ENCODE results near the gene SAYSD1. TPM values are rescaled to one million over a fixed set of nuclear protein-coding genes. Genes with fewer than 3 reads are reported as not detected.

The SAYSD1 gene
- total and polyA plus RNA-seq, 9 donors = 10.1 to 12.9 (median 11.5) TPM

DNA sequence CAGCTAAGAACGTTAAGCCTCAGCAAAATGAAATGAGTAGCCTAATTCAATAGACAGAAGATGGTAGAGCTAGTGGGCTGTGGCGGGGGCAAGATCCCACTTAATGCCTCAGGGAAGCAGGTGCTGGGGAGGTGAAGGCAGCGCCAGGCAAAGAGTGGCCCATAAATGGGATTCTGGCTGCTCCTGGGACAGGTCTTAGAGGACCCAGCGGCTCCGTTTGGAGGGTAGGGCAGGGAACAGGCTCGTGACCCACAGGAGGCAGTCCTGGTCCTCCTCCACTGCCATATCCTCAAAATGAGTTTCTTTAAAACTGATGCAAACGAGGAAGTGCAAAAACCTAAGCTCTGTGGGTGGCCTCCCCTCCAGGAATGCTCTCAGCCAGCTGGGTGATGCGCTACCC lies 32.7 kb downstream of the SAYSD1 start:
- Histone ChIP-seq H3K36me3 (ENCODE audit: control insufficient read depth, insufficient read depth, low read length) (no peaks in the 10 kb centered on the region), H3K27me3 (ENCODE audit: control insufficient read depth, insufficient read depth, low read length) (peaks cover 21% of the 10 kb centered on the region), H3K4me1 (ENCODE audit: control insufficient read depth, insufficient read depth, low read length) (peaks cover 3% of the 10 kb centered on the region), H3K4me3 (ENCODE audit: low read length) (no peak overlapping the region), H3K27ac (ENCODE audit: low read length) (no peak overlapping the region), H3K9me3 (replicated peaks; ENCODE audit: control insufficient read depth, low read depth, low read length) (no peaks in the 10 kb centered on the region)
- 65% methylated on average over 5 of the region's 8 CpGs for whole genome bisulfite sequencing (ENCODE audit: insufficient coverage)
- DNase-seq = no peak

DNA sequence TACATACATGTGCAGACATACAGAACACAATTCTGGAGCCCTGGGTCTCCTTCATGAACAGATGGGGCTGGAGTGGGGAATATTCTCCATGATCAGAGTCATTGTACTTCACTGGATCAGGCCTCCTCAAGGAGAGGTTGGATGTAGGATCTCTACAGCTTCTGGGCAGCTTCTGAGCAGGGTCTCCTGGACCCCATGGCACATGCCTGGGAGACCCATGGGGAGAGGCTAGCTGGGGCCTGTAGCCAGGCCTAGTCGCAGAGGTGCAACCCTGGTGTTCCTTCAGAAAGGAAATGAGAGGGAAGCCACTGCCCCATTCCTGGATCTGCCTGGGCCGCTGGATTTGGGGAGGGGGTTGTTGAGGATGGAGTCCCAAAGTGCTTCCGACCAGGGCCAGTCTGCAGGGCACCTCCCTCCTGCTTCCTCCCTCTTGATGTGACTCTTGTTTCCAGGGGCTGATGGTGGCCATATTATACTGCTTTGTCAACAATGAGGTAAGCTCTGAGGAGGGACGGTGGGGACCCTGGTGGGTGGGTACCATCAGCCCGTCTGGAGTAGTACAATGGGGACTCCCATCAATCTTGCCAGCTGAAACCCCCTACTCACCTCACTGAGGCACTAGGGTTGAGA lies 34.6 kb downstream of the SAYSD1 start:
- WGBS (ENCODE audit: insufficient coverage) = 71% methylated on average over 4 of the region's 5 CpGs
- Histone ChIP-seq H3K4me1 (ENCODE audit: control insufficient read depth, insufficient read depth, low read length) (no peaks in the 10 kb centered on the region), H3K27me3 (ENCODE audit: control insufficient read depth, insufficient read depth, low read length) (peaks cover 15% of the 10 kb centered on the region), H3K27ac (ENCODE audit: low read length) (no peak overlapping the region), H3K4me3 (ENCODE audit: low read length) (no peak overlapping the region), H3K9me3 (replicated peaks; ENCODE audit: control insufficient read depth, low read depth, low read length) (no peaks in the 10 kb centered on the region), H3K36me3 (ENCODE audit: control insufficient read depth, insufficient read depth, low read length) (no peaks in the 10 kb centered on the region)
- no peak for DNase-seq

GRCh38 chr6:39079197-39080125 lies 35.5 kb downstream of the SAYSD1 start:
- Histone ChIP-seq H3K4me3 (ENCODE audit: low read length) (no peak overlapping the region), H3K27ac (ENCODE audit: low read length) (no peak overlapping the region), H3K9me3 (replicated peaks; ENCODE audit: control insufficient read depth, low read depth, low read length) (no peaks in the 10 kb centered on the region), H3K4me1 (ENCODE audit: control insufficient read depth, insufficient read depth, low read length) (no peaks in the 10 kb centered on the region), H3K27me3 (ENCODE audit: control insufficient read depth, insufficient read depth, low read length) (peaks cover 8% of the 10 kb centered on the region), H3K36me3 (ENCODE audit: control insufficient read depth, insufficient read depth, low read length) (no peaks in the 10 kb centered on the region)
- 84% methylated on average over 6 of the region's 8 CpGs for WGBS (ENCODE audit: insufficient coverage)
- no peak for DNase-seq

- no peak for DNase-seq
- H3K27ac ChIP-seq (ENCODE audit: low read length) = no peak overlapping the region
- H3K9me3 ChIP-seq (replicated peaks; ENCODE audit: control insufficient read depth, low read depth, low read length) = no peaks in the 10 kb centered on the region
- no peak overlapping the region for H3K4me3 ChIP-seq (ENCODE audit: low read length)
- no peaks in the 10 kb centered on the region for H3K4me1 ChIP-seq (ENCODE audit: control insufficient read depth, insufficient read depth, low read length)
- WGBS (ENCODE audit: insufficient coverage) = 67% methylated on average over 1 of the region's 3 CpGs
- H3K27me3 ChIP-seq (ENCODE audit: control insufficient read depth, insufficient read depth, low read length) = peaks cover 8% of the 10 kb centered on the region
- H3K36me3 ChIP-seq (ENCODE audit: control insufficient read depth, insufficient read depth, low read length) = no peaks in the 10 kb centered on the region
Observed at GRCh38 chr6:39078695-39079094, 36.3 kb downstream of the SAYSD1 start.

DNA sequence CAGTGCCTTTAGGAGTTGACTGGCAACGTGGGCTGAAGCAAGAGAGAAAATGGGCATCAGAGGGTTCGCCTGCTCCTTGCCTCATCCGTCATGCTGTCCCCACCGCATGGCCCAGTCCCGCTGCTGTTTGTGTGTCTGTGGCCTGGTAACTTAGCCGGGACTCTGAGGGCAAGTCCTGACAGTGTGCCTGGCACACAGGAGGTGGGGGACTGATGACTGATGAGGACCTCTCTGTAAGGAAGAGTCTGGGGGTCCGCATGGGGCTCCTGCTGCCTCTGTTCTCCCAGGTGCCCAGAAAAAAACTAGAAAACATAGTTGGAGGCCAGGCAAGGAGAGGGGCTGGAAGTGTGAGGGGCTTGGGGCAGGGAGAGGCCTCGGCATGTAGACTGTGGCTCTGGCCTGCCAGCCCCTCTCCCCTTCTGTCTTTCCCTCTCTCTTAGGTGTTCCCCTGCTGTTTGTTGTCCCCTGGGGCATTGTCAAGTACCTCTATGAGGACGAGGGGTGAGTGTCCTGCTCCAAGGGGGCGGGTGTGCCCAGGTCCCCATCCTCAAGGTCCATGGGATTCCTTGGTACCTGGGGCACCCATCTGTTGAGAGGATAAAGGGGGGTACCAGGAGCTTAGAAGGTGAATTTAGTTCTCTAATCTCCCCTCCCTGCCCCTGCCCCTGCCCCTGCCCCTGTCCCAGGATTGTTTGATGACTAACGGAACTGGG lies 36.9 kb downstream of the SAYSD1 start:
- H3K36me3 ChIP-seq (ENCODE audit: control insufficient read depth, insufficient read depth, low read length) = no peaks in the 10 kb centered on the region
- H3K27ac ChIP-seq (ENCODE audit: low read length) = no peak overlapping the region
- WGBS (ENCODE audit: insufficient coverage) = 79% methylated on average over 7 of the region's 11 CpGs
- H3K27me3 ChIP-seq (ENCODE audit: control insufficient read depth, insufficient read depth, low read length) = peaks cover 5% of the 10 kb centered on the region
- H3K4me3 ChIP-seq (ENCODE audit: low read length) = no peak overlapping the region
- DNase-seq = no peak
- no peaks in the 10 kb centered on the region for H3K9me3 ChIP-seq (replicated peaks; ENCODE audit: control insufficient read depth, low read depth, low read length)
- no peaks in the 10 kb centered on the region for H3K4me1 ChIP-seq (ENCODE audit: control insufficient read depth, insufficient read depth, low read length)

DNA sequence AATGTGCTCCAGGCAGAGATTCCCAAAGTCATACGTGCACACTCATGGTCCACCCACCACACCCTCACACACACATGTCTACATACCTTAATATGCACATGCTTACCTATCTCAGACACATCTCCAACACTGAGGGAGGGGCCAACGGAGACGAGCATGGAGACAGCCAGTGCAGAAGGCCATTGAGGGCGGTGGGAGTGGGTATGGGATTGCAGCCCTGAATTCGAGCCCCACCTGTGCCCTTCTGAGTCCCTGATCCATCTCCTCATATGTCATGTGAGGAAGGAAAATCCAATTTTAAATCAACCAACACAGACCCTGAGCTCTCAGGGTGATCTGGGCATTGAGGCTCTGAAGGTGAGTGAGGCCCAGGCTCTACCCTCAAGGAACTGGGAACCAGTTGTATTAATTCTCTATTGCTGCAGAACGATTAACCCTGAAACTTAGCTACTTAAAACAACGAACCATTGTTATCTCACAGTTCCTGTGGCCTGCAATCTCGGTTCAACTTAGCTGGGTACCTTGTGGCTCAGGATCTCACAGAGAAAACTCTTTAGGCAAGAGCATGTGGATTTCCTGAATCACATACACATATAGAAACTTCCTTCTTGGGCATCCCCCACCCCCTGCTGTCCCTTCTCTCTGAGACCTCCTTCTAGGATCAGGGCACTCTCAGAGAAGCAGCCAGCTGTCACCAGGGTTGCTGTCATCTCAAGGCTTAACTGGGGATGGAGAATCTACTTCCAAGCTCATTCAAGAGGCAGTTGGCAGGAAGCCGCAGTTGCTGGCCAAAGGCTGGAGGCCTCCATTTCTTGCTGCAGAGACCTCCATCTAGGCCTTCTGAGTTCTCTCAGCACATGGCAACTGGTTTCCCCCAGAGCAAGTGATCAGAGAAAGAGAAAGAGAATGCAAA lies 38.1 kb downstream of the SAYSD1 start:
- H3K27ac ChIP-seq (ENCODE audit: low read length) = no peak overlapping the region
- no peak overlapping the region for H3K4me3 ChIP-seq (ENCODE audit: low read length)
- H3K27me3 ChIP-seq (ENCODE audit: control insufficient read depth, insufficient read depth, low read length) = peaks cover 3% of the 10 kb centered on the region
- H3K9me3 ChIP-seq (replicated peaks; ENCODE audit: control insufficient read depth, low read depth, low read length) = no peaks in the 10 kb centered on the region
- H3K4me1 ChIP-seq (ENCODE audit: control insufficient read depth, insufficient read depth, low read length) = no peaks in the 10 kb centered on the region
- no peak for DNase-seq
- no peaks in the 10 kb centered on the region for H3K36me3 ChIP-seq (ENCODE audit: control insufficient read depth, insufficient read depth, low read length)
- WGBS (ENCODE audit: insufficient coverage) = 77% methylated on average over 3 of the region's 9 CpGs

- Histone ChIP-seq H3K9me3 (replicated peaks; ENCODE audit: control insufficient read depth, low read depth, low read length) (no peaks in the 10 kb centered on the region), H3K27me3 (ENCODE audit: control insufficient read depth, insufficient read depth, low read length) (no peaks in the 10 kb centered on the region), H3K4me1 (ENCODE audit: control insufficient read depth, insufficient read depth, low read length) (no peaks in the 10 kb centered on the region), H3K27ac (ENCODE audit: low read length) (no peak overlapping the region), H3K36me3 (ENCODE audit: control insufficient read depth, insufficient read depth, low read length) (no peaks in the 10 kb centered on the region), H3K4me3 (ENCODE audit: low read length) (no peak overlapping the region)
- no peak for DNase-seq
- WGBS (ENCODE audit: insufficient coverage) = 77% methylated on average over 5 of the region's 11 CpGs
Observed at GRCh38 chr6:39075807-39076622, 39.0 kb downstream of the SAYSD1 start.

GRCh38 chr6:39075010-39075686 lies 39.8 kb downstream of the SAYSD1 start:
- WGBS (ENCODE audit: insufficient coverage) = 72% methylated on average over 2 of the region's 12 CpGs
- Histone ChIP-seq H3K4me1 (ENCODE audit: control insufficient read depth, insufficient read depth, low read length) (no peaks in the 10 kb centered on the region), H3K9me3 (replicated peaks; ENCODE audit: control insufficient read depth, low read depth, low read length) (no peaks in the 10 kb centered on the region), H3K27me3 (ENCODE audit: control insufficient read depth, insufficient read depth, low read length) (no peaks in the 10 kb centered on the region), H3K4me3 (ENCODE audit: low read length) (no peak overlapping the region), H3K27ac (ENCODE audit: low read length) (no peak overlapping the region), H3K36me3 (ENCODE audit: control insufficient read depth, insufficient read depth, low read length) (no peaks in the 10 kb centered on the region)
- no peak for DNase-seq

DNA sequence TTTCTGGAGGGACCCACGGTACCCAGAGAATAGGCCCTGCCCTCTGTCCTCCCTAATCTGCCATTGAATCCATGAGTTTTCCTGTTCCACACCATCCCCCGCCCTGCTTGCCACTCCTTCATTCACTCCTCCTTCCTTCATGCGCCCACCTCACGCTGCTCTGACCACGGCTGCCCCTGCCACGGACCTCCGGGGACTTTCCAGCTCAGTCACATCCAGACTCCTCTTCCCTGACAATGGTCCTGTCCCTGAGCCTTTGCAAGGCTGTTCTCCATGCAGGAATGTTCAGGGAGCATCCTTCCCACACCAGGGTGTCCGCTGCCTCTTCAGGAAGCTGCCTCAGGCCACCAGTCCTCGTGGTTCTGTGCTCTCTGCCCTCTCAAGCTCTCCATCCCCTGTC lies 40.5 kb downstream of the SAYSD1 start:
- Histone ChIP-seq H3K27me3 (ENCODE audit: control insufficient read depth, insufficient read depth, low read length) (no peaks in the 10 kb centered on the region), H3K4me1 (ENCODE audit: control insufficient read depth, insufficient read depth, low read length) (no peaks in the 10 kb centered on the region), H3K9me3 (replicated peaks; ENCODE audit: control insufficient read depth, low read depth, low read length) (no peaks in the 10 kb centered on the region), H3K27ac (ENCODE audit: low read length) (no peak overlapping the region), H3K4me3 (ENCODE audit: low read length) (no peak overlapping the region), H3K36me3 (ENCODE audit: control insufficient read depth, insufficient read depth, low read length) (no peaks in the 10 kb centered on the region)
- 77% methylated on average over 9 of the region's 9 CpGs for WGBS (ENCODE audit: insufficient coverage)
- no peak for DNase-seq

All from muscle of leg (tissue), 11 donors.